Activated T-cell treated with anti-CD3 and anti-CD28 coated beads for 24 hours (primary cell): ENCODE data around the gene PHF14.
"Not testable (repeated sequence)": the region's sequence is repeated elsewhere in the genome, so short reads cannot be mapped to it uniquely, and the experiment has no call there.

Experiments
- DNase-seq: peaks from one replicate; pipeline ENCODE4 v3.0.0-alpha.2; 2020; ENCODE audit warnings: low read depth

PHF14 gene

GRCh38 chr7:10990748-10991147, 17.1 kb downstream of the PHF14 start:
- not testable (repeated sequence) for DNase-seq

DNA sequence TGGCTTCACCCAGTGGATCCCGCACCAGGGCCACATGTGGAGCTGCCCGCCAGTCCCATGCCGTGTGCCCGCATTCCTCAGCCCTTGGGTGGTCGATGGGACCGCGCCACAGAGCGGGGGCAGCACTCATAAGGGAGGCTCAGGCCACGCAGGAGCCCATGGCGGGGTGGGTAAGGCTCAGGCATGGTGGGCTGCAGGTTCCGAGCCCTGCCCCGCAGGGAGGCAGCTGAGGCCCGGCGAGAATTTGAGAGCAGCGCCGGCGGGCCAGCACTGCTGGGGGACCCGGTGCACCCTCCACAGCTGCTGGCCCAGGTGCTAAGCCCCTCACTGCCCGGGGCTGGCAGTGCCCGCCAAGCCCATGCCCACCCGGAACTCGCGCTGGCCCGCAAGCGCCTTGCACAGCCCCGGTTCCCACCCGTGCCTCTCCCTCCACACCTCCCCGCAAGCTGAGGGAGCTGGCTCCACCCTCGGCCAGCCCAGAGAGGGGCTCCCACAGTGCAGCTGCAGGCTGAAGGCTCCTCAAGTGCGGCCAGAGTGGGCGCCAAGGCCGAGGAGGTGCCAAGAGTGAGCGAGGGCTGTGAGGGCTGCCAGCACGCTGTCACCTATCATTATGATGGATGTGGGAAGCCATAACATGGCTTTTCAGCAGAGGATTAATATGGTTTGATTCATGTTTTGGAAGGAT, 22.0 kb downstream of the PHF14 start:
- DNase-seq: not testable (repeated sequence)

- DNase-seq: no peak
Measured at GRCh38 chr7:10998996-10999757, 25.5 kb downstream of the PHF14 start.

GRCh38 chr7:11005202-11005601, 31.5 kb downstream of the PHF14 start:
- DNase-seq: no peak

- DNase-seq: no peak
Measured at GRCh38 chr7:11006291-11006690, 32.6 kb downstream of the PHF14 start.

GRCh38 chr7:11009631-11010030, 36.0 kb downstream of the PHF14 start:
- no peak for DNase-seq

- no peak for DNase-seq
Measured at GRCh38 chr7:11021468-11021867, 47.8 kb downstream of the PHF14 start.

DNA sequence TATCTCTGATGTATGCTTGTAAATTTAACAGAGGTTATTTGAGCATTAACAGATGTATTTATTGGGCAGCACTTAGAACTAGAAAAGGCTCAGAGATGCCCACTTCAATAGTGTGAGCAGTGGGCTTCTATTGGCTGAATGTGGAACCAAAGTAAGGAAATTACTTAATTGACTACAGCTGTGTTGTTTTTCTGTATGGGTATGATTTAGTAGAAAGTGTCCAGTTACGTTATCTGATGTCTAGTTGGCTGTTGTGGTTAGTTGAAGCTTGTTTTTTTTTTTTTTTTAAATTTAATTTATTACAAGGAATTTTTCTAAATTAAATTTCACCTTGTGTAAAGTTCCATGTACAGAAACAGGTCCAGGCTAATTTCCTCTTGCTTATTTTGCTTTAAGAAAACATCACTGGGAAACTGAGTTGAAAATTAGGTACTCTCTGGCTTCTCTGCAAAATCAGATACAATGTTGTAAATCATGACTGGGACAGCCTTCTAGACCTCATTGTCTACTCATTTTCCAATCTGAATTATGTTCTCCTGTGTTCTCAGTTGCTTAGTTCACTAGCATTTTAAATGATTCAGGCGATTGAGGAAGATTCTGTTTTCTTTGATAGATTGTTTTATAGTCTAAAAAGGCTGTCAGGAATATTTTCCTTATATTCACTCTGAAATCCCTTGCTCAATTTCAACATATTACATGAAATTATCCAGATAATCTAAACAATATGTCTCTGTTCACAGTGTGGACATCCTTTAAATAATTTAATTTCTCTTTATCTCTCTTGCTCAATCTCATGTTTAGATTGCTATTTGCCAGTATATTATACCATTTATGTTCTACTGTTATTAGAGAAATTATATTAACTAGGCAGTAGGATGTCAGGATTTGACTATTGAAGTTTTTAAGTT, 53.0 kb downstream of the PHF14 start:
- no peak for DNase-seq

DNA sequence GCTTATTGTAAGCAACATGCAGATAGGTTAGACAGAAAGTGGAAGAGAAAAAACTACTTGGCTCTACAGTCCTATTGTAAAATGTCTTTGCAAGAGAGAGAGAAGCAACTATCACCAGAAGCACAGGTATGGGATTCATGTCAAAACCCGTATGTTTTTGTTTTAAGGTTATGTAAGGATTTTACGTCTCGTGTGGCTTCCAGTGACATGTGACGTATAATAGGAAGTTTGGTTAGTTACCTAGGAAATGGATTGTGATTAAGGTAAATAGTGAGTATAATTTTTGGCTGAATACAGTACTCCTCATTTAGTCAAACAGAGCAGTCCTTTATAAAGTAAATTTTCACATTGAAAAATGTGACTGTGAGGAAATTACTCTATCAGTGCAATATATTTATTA, 62.0 kb downstream of the PHF14 start:
- no peak for DNase-seq

GRCh38 chr7:11039974-11040373, 66.3 kb downstream of the PHF14 start:
- no peak for DNase-seq

GRCh38 chr7:11054033-11054432, 80.4 kb downstream of the PHF14 start:
- no peak for DNase-seq

DNA sequence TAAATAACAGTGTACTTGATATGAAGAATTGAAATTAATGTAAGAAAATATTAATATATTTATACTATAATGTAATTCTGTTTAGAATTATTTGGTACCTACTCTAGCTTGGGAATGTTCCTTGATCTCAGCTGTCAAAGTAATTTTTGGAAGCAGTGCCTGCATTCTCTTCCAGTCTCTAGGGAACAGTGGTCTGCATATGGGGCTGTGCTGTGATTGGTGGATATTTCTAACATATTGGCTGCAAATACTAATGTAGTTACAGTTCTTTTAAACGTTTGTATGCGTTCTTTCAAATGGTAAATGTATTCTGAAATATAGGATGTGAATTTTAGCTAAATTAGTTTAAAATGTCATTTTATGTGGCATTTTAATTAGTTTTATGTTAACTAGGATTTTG, 87.2 kb downstream of the PHF14 start:
- no peak for DNase-seq

GRCh38 chr7:11062110-11062509, 88.4 kb downstream of the PHF14 start:
- DNase-seq: no peak

- no peak for DNase-seq
Measured at GRCh38 chr7:11069591-11069990, 95.9 kb downstream of the PHF14 start.

GRCh38 chr7:11077816-11078215, 104.1 kb downstream of the PHF14 start:
- no peak for DNase-seq

DNA sequence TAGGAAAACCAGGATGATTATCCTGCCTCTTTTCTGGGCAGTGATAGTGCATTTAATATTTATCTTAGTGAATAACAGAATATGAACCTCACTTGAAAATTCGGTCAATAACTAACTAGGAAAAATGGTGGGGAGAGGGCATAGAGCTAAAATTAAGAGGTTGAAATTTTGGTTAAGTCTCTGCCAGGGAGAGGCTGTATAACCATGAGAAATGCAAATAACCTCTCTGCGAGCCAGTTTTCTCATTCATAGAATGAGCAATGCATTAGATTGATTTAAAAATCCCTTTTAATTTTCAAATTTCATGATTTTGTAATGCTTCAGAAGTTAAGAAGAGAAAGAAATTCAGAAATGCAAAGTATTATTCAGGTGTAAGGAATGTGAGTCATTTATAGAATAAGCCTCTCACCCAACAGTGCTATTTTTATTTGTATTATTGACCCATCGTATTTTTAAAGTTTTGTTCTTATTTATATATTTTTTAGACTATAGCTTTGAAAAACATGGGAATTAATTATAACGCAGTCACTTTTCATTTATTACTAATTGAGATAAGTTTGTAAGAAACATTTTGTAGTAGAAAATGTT, 104.7 kb downstream of the PHF14 start:
- DNase-seq: no peak

DNA sequence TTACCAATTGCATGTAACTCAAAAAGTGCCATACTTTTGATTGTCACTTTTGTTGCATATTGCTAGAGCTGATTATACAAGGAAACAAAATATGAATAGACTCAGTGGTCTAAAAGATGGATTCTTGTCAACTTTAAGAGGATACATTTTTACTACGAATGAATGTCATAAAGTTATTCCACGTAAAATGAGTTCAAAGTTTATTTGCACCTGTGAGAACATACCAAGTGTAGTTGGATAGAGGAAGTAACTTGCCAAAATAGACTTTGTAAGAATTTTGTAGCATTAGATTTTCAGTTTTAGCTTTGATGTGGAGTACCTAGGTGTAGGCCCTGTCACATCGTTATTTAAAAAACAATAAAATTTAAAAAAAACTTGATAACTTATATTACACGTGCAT, 106.2 kb downstream of the PHF14 start:
- DNase-seq: no peak

- DNase-seq: no peak
Measured at GRCh38 chr7:11082121-11082520, 108.4 kb downstream of the PHF14 start.

GRCh38 chr7:11082552-11083213, 109.0 kb downstream of the PHF14 start:
- DNase-seq: no peak

DNA sequence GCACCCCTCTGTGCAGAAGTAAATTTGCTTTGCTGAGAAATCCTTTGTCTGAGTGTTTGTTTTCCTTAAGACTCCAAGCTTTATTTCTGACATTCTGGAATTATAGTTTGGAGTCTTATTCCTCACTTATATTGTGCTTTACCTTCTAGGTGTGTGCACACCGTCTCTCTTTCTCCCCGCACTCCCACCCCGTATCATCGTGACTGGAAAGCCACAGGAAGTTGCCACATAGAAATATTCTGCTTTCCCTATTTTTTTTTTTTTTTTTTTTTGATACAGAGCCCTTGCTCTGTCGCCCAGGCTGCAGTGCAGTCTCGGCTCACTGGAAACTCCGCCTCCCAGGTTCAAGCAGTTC, 109.5 kb downstream of the PHF14 start:
- no peak for DNase-seq

DNA sequence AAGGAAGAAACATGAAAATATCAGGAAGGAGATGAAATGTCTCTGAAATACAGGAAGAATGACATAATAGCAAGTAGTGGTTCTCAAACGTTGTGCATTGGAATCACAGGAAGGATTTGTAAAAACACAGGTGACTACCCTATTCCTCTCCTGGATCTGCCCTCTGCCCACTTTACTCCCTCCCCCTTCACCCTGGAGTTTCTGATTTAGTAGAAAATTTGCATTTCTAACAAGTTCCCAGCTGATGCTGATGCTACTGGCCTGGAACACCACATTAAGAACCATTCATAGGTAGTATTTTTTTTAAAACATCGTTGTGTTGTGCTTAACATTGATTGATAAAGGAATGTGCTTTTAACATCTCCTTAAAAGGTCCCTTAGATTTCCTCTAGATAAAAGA, 130.9 kb downstream of the PHF14 start:
- DNase-seq: no peak

- DNase-seq: no peak
Measured at GRCh38 chr7:11109659-11110058, 136.0 kb downstream of the PHF14 start.
